ENCODE measurements around the gene OR51F1. TPM values are rescaled to one million over a fixed set of nuclear protein-coding genes. Genes with fewer than 3 reads are reported as not detected.

The OR51F1 gene
- total RNA-seq, 1 donor from 2014 or later, result not detected

Other genes starting within 250 kb of the OR51F1 start
- not detected in 2 replicates for gene OR52M1, start 224.7 kb downstream of the OR51F1 start, total RNA-seq
- not detected in 2 replicates for gene OR52I2, start 188.2 kb downstream of the OR51F1 start, total RNA-seq
- not detected in 2 replicates for gene OR52I1, start 175.9 kb downstream of the OR51F1 start, total RNA-seq
- gene TRIM68, start 161.7 kb downstream of the OR51F1 start, total RNA-seq, result 10.7 and 13.8 TPM in 2 replicates
- not detected in 2 replicates for gene OR51D1, start 132.5 kb downstream of the OR51F1 start, total RNA-seq
- gene OR51E1, start 126.0 kb downstream of the OR51F1 start, total RNA-seq, result 0.81 and 1.1 TPM in 2 replicates
- gene OR51E2, start 72.1 kb downstream of the OR51F1 start, total RNA-seq, result 0.40 and 0.76 TPM in 2 replicates
- not detected in 2 replicates for gene MMP26, start 65.2 kb downstream of the OR51F1 start, total RNA-seq
- not detected in 2 replicates for gene OR52R1, start 34.4 kb upstream of the OR51F1 start, total RNA-seq
- not detected in 2 replicates for gene OR51F2, start 51.4 kb upstream of the OR51F1 start, total RNA-seq
- not detected in 2 replicates for gene OR51S1, start 79.3 kb upstream of the OR51F1 start, total RNA-seq
- not detected in 2 replicates for gene OR51T1, start 112.0 kb upstream of the OR51F1 start, total RNA-seq
- not detected in 2 replicates for gene OR51A7, start 133.8 kb upstream of the OR51F1 start, total RNA-seq
- not detected in 2 replicates for gene OR51G2, start 149.4 kb upstream of the OR51F1 start, total RNA-seq
- not detected in 2 replicates for gene OR51G1, start 154.4 kb upstream of the OR51F1 start, total RNA-seq
- gene OR51A4, start 177.7 kb upstream of the OR51F1 start, total RNA-seq, result not detected in 2 replicates
- gene OR51A2, start 185.8 kb upstream of the OR51F1 start, total RNA-seq, result not detected in 2 replicates
- not detected in 2 replicates for gene OR51L1, start 224.9 kb upstream of the OR51F1 start, total RNA-seq